AG09319 (cell line): Measurements from ENCODE around the gene CHGA.

ENCODE experiments used
- DNase-seq: peaks from one replicate; pipeline ENCODE4 v3.0.0-alpha.2; 2010; ENCODE audit warnings: low read depth; ENCODE audit errors: extremely low read depth
- TF ChIP-seq, protein P1 (sequence below): IDR thresholded peaks from 2 replicates; pipeline ENCODE4 v1.5.1; 2011; ENCODE audit warnings: low read depth, mild to moderate bottlenecking, inconsistent platforms, low read length, moderate library complexity

CHGA gene

DNA sequence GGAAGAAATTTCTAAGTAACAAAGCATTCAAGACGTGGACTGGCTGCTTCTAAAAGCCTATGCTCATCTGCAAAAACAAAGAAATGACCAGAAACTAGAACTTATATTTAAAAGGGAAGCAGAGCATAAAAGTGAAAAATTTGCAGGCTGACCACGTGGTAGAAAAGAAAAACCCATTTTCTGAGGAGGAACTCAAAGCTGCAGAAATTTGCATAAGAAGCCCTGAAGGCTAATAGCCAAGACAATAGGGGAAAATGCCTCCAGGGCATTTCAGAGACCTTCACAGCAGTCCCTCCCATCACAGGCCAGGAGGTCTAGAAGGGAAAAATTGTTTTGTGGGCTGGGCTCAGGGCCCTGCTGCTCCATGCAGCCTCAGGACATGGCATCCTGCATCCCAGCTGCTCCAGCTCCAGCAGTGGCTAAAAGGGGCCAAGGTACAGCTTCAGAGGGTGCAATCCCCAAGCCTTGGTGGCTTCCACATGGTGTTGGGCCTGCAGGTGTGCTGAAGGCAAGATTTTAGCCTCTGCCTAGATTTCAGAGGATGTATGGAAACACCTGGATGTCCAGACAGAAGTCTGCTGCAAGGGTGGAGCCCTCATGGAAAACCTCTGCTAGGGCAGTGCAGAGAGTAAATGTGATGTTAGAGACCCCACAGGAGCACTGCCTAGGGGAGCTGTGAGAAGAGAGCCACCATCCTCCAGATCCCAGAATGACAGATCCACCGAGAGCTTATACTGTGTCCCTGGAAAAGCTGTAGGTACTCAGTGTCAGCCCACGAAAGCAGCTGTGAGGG lies 55.5 kb downstream of the CHGA start:
- TF ChIP-seq, protein P1, sequence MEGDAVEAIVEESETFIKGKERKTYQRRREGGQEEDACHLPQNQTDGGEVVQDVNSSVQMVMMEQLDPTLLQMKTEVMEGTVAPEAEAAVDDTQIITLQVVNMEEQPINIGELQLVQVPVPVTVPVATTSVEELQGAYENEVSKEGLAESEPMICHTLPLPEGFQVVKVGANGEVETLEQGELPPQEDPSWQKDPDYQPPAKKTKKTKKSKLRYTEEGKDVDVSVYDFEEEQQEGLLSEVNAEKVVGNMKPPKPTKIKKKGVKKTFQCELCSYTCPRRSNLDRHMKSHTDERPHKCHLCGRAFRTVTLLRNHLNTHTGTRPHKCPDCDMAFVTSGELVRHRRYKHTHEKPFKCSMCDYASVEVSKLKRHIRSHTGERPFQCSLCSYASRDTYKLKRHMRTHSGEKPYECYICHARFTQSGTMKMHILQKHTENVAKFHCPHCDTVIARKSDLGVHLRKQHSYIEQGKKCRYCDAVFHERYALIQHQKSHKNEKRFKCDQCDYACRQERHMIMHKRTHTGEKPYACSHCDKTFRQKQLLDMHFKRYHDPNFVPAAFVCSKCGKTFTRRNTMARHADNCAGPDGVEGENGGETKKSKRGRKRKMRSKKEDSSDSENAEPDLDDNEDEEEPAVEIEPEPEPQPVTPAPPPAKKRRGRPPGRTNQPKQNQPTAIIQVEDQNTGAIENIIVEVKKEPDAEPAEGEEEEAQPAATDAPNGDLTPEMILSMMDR = no peak
- DNase-seq = no peak

- TF ChIP-seq, protein P1 = no peak
- DNase-seq = no peak
Measured at GRCh38 chr14:92980866-92981265, 57.9 kb downstream of the CHGA start.

DNA sequence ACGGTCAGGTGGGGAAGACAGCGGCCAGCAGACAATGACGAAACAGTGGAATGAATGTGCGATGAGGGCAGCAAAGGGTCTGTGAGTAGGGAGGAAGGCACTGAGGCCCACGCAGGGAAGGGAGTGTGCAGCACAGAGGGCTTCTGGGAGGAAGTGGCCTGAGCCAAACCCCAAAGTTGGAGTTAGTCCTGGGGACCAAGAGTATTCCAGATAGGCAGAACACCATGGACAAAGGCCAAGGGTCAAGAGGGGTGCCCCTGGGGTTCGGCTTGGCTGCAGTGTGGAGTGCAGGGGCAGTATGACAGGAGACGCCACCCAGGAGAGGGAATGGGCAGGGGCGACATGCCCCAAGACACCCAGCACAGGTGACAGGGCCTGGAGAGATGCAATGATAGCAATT lies 58.8 kb downstream of the CHGA start:
- TF ChIP-seq, protein P1 = no peak
- DNase-seq = no peak

DNA sequence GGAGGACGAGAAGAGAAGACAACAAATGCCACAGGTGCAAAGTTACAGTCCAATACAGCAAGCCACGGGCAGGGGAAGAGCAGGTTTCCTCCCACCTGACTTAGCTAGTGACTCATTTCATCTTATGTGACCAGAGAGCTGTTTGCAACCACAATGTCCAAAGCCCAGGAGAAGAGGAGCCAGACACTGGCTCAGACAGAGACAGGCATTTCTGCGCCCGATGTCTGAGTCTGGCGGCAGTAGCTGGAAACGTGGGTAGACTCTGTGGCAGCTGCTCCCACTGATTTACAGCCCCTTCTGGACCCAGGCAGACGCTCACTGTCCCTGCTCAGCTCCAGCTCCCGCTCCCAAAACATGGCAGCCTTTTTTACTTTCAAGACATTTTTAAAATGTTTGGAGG lies 60.0 kb downstream of the CHGA start:
- TF ChIP-seq, protein P1 = no peak
- DNase-seq = no peak

DNA sequence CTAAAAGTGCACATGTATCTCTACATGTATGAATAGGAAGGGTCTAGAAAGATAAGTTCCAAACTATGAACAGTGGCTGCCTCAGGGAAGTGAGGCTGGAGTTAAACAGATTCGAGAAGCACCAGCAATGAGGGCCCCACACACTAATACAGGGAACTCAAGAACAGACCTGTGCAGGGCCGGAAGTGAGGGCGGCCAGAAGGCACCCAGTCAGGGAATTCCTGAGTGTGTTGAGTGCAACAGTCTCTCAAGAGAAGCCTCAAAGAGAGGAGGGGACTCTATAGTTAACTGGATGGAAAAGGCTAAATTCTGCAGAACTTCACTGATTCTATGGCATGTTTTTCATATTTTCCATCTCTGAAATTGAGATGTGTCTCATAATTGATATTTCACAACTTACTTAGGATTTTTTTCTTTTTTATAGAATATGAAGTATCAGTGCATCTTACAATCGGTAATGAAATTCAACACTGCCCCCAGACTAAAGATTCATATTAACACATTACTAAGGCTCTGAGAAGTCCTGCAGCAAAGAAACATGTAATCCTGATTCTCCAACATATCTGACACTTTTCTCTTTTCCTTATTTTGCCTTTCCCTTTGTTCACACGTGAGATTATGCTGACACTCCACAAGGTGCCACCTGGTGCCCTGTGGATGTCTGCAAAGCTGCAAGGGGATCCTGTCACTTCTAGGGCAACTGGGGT lies 61.3 kb downstream of the CHGA start:
- DNase-seq = no peak
- TF ChIP-seq, protein P1 = no peak
